H1 (cell line): Measurements from ENCODE around the gene CCL8. TPM values are rescaled to one million over a fixed set of nuclear protein-coding genes. Genes with fewer than 3 reads are reported as not detected.

Source experiments
- CTCF ChIA-PET: fragments of 300-600 bp; sonication (Branson Sonifier 250); formaldehyde crosslinking; loops from one replicate; lab custom pipeline; 2021; ENCODE audit not compliant: partially characterized antibody; lab: Charles Lee
- POLR2A ChIA-PET: fragments of 300-600 bp; sonication (Branson Sonifier 250); formaldehyde crosslinking; loops from one replicate; lab custom pipeline; 2021; ENCODE audit warnings: inconsistent platforms; ENCODE audit not compliant: partially characterized antibody; lab: Charles Lee
- DNase-seq, 2 experiments: peaks; one replicate each; pipeline versions ENCODE4 v3.0.0 to v3.0.0-alpha.2; 2010 to 2022; ENCODE audit warnings: low spot score in 2 of 2, low read depth in 1 of 2, mixed read lengths in 1 of 2
- FAIRE-seq: peaks from 2 replicates; lab custom pipeline; 2011; peaks lifted over from hg19 to GRCh38; lab: Jason Lieb, UNC
- H2AFZ ChIP-seq: 2 replicates; pipeline ENCODE4 v1.8.1; 2012; ENCODE audit warnings: low read length, inconsistent platforms
- H2AK5ac ChIP-seq: 2 replicates; pipeline ENCODE4 v1.6.1; 2013; ENCODE audit warnings: low read depth, low read length
- H2BK120ac ChIP-seq: replicated peaks from 2 replicates; pipeline ENCODE3; 2013; ENCODE audit warnings: low read depth, low read length, inconsistent platforms
- H2BK12ac ChIP-seq: 2 replicates; pipeline ENCODE4 v1.6.1; 2013; ENCODE audit warnings: low read depth, low read length
- H2BK15ac ChIP-seq: 2 replicates; pipeline ENCODE4 v1.6.1; 2013; ENCODE audit warnings: low read length
- H2BK20ac ChIP-seq: 2 replicates; pipeline ENCODE4 v1.6.1; 2013; ENCODE audit warnings: low read length
- H2BK5ac ChIP-seq: 2 replicates; pipeline ENCODE4 v1.6.1; 2013; ENCODE audit warnings: low read depth, low read length
- H3K14ac ChIP-seq: 2 replicates; pipeline ENCODE4 v1.6.1; 2013; ENCODE audit warnings: inconsistent platforms; ENCODE audit not compliant: insufficient read length
- H3K18ac ChIP-seq: 2 replicates; pipeline ENCODE4 v1.6.1; 2013; ENCODE audit warnings: low read length; ENCODE audit errors: extremely low read depth
- H3K23ac ChIP-seq: 2 replicates; pipeline ENCODE4 v1.6.1; 2013; ENCODE audit warnings: inconsistent platforms; ENCODE audit not compliant: insufficient read length
- H3K23me2 ChIP-seq: 2 replicates; pipeline ENCODE4 v1.6.1; 2013; ENCODE audit warnings: low read depth, low read length
- H3K27ac ChIP-seq: 2 replicates; pipeline ENCODE4 v1.6.1; 2011; ENCODE audit warnings: low read depth, low read length, inconsistent platforms
- H3K27me3 ChIP-seq, 4 experiments: replicated peaks in 1 of 4; 1 replicate in 1 of 4; 2 replicates in 3 of 4; pipeline versions ENCODE4 v1.6.1 to v1.8.1; 2011 to 2013; ENCODE audit warnings: low read length in 3 of 4, mild to moderate bottlenecking in 3 of 4, inconsistent platforms in 2 of 4, mixed read lengths in 2 of 4, moderate library complexity in 1 of 4; ENCODE audit not compliant: control insufficient read depth in 3 of 4, insufficient read depth in 3 of 4; ENCODE audit errors: extremely low read depth in 1 of 4
- H3K36me3 ChIP-seq, 4 experiments: 2 replicates each; pipeline versions ENCODE4 v1.6.1 to v1.8.1; 2011 to 2013; ENCODE audit warnings: mild to moderate bottlenecking in 4 of 4, low read length in 3 of 4, moderate library complexity in 2 of 4, control low read depth in 1 of 4, inconsistent platforms in 1 of 4; ENCODE audit not compliant: insufficient read depth in 4 of 4, control insufficient read depth in 2 of 4
- H3K4ac ChIP-seq: replicated peaks from 2 replicates; pipeline ENCODE3; 2013; ENCODE audit warnings: low read length, low read depth, mixed read lengths, inconsistent platforms; ENCODE audit not compliant: insufficient read length
- H3K4me1 ChIP-seq, 4 experiments: replicated peaks in 1 of 4; 1 replicate in 1 of 4; 2 replicates in 3 of 4; pipeline versions ENCODE4 v1.6.1 to v1.8.1; 2011 to 2013; ENCODE audit warnings: low read length in 3 of 4, inconsistent platforms in 2 of 4, mixed read lengths in 1 of 4; ENCODE audit not compliant: insufficient read depth in 4 of 4, control insufficient read depth in 3 of 4
- H3K4me2 ChIP-seq, 2 experiments: 2 replicates each; pipeline versions ENCODE4 v1.6.1 to v1.8.1; 2011 to 2013; ENCODE audit warnings: low read depth in 2 of 2, low read length in 2 of 2, control low read depth in 1 of 2, inconsistent platforms in 1 of 2, mild to moderate bottlenecking in 1 of 2; ENCODE audit not compliant: insufficient read depth in 1 of 2
- H3K4me3 ChIP-seq, 4 experiments: fragments of 200-600, 300-600 bp in 1 of 4; sonication (generic), shearing (Covaris generic), sonication (Bioruptor Twin) in 1 of 4; 2 replicates each; pipeline versions ENCODE4 v1.5.1 to v1.8.1; 2011 to 2016; ENCODE audit warnings: low read length in 4 of 4, low read depth in 3 of 4, control low read depth in 2 of 4, inconsistent platforms in 2 of 4, mild to moderate bottlenecking in 2 of 4, mixed read lengths in 1 of 4, moderate library complexity in 1 of 4; ENCODE audit not compliant: insufficient read depth in 2 of 4; ENCODE audit errors: extremely low read depth in 1 of 4
- H3K56ac ChIP-seq: replicated peaks from 2 replicates; pipeline ENCODE3; 2013; ENCODE audit warnings: low read depth, mild to moderate bottlenecking, mixed read lengths, low read length, inconsistent platforms; ENCODE audit not compliant: insufficient read length
- H3K79me1 ChIP-seq: 2 replicates; pipeline ENCODE4 v1.6.1; 2013; ENCODE audit warnings: low read depth, low read length, control low read depth
- H3K79me2 ChIP-seq, 2 experiments: 2 replicates each; pipeline versions ENCODE4 v1.6.1 to v1.8.1; 2012 to 2013; ENCODE audit warnings: low read length in 2 of 2, mild to moderate bottlenecking in 2 of 2, inconsistent platforms in 1 of 2; ENCODE audit not compliant: insufficient read depth in 2 of 2, control insufficient read depth in 1 of 2
- H3K9ac ChIP-seq, 4 experiments: replicated peaks in 1 of 4; 1 replicate in 1 of 4; 2 replicates in 3 of 4; pipeline versions ENCODE4 v1.6.1 to v1.8.1; 2011 to 2013; ENCODE audit warnings: low read depth in 3 of 4, low read length in 3 of 4, control low read depth in 2 of 4, mild to moderate bottlenecking in 2 of 4, moderate library complexity in 2 of 4, inconsistent platforms in 1 of 4; ENCODE audit errors: extremely low read depth in 1 of 4
- H3K9me3 ChIP-seq, 2 experiments: 2 replicates each; pipeline versions ENCODE4 v1.6.1 to v1.8.1; 2012 to 2013; ENCODE audit warnings: mild to moderate bottlenecking in 2 of 2, moderate library complexity in 2 of 2, control low read depth in 1 of 2, inconsistent platforms in 1 of 2, low read depth in 1 of 2, low read length in 1 of 2, mixed read lengths in 1 of 2; ENCODE audit not compliant: insufficient read depth in 2 of 2
- H4K20me1 ChIP-seq, 2 experiments: replicated peaks in 1 of 2; 2 replicates each; pipeline versions ENCODE3 to v1.8.1; 2011 to 2013; ENCODE audit warnings: inconsistent platforms in 2 of 2, low read length in 2 of 2, mild to moderate bottlenecking in 1 of 2; ENCODE audit not compliant: insufficient read depth in 2 of 2, control insufficient read depth in 1 of 2
- H4K5ac ChIP-seq: 2 replicates; pipeline ENCODE4 v1.6.1; 2013; ENCODE audit warnings: low read length, low read depth, mixed read lengths, inconsistent platforms; ENCODE audit not compliant: insufficient read length
- H4K8ac ChIP-seq: 2 replicates; pipeline ENCODE4 v1.8.0; 2013; ENCODE audit warnings: mild to moderate bottlenecking, moderate library complexity, low read length, inconsistent platforms; ENCODE audit not compliant: insufficient read depth; ENCODE audit errors: extremely low read depth
- H4K91ac ChIP-seq: replicated peaks from 2 replicates; pipeline ENCODE3; 2013; ENCODE audit warnings: low read length, mixed read lengths, inconsistent platforms; ENCODE audit not compliant: insufficient read length
- BACH1 ChIP-seq: IDR thresholded peaks from 2 replicates; pipeline ENCODE4 v1.6.1; 2012; ENCODE audit warnings: low read length, improper control_type of control experiment
- BCL11A ChIP-seq, 2 experiments: IDR thresholded peaks; one replicate each; pipeline ENCODE4 v1.6.1; 2011; ENCODE audit warnings: low read depth in 2 of 2, low read length in 2 of 2, mild to moderate bottlenecking in 2 of 2
- CEBPB ChIP-seq: IDR thresholded peaks from 2 replicates; pipeline ENCODE4 v1.6.1; 2012; ENCODE audit warnings: low read depth, low read length
- JUN ChIP-seq: IDR thresholded peaks from 2 replicates; pipeline ENCODE4 v1.6.1; 2011; ENCODE audit warnings: low read depth, mild to moderate bottlenecking, improper control_type of control experiment, low read length
- MAFK ChIP-seq: IDR thresholded peaks from 2 replicates; pipeline ENCODE4 v1.6.1; 2012; ENCODE audit warnings: low read depth, mild to moderate bottlenecking, improper control_type of control experiment, low read length
- PHF8 ChIP-seq: fragments of 200-600 bp; sonication (generic); conservative IDR thresholded peaks from 2 replicates; pipeline ENCODE4 v1.7.1; 2012; ENCODE audit warnings: low read depth, mild to moderate bottlenecking, inconsistent platforms, low read length, moderate library complexity
- SIRT6 ChIP-seq: IDR thresholded peaks from one replicate; pipeline ENCODE4 v1.7.1; 2012; ENCODE audit warnings: low read length, inconsistent platforms
- SP2 ChIP-seq: IDR thresholded peaks from 2 replicates; pipeline ENCODE4 v1.6.1; 2012; ENCODE audit warnings: mild to moderate bottlenecking, low read length, inconsistent platforms
- SP4 ChIP-seq: IDR thresholded peaks from 2 replicates; pipeline ENCODE4 v1.6.1; 2012; ENCODE audit warnings: low read length, inconsistent platforms
- SRF ChIP-seq: IDR thresholded peaks from 2 replicates; pipeline ENCODE4 v1.6.1; 2011; ENCODE audit warnings: mild to moderate bottlenecking, low read depth, low read length, moderate library complexity
- SUZ12 ChIP-seq: fragments of 200-600 bp; sonication (generic); IDR thresholded peaks from 2 replicates; pipeline ENCODE4 v1.6.1; 2012; ENCODE audit warnings: mild to moderate bottlenecking, inconsistent platforms, low read length, moderate library complexity, mixed read lengths
- YY1 ChIP-seq: IDR thresholded peaks from 2 replicates; pipeline ENCODE4 v1.6.1; 2011; ENCODE audit warnings: low read depth, mild to moderate bottlenecking, low read length
- WGBS, 2 experiments: shearing (Covaris generic) in 1 of 2; methylation state at CpG; one replicate each; pipeline versions ENCODE4 v1.1.6 to v1.1.7; 2013 to 2015; ENCODE audit warnings: low lambda C conversion rate in 2 of 2, mixed read lengths in 2 of 2, inconsistent platforms in 1 of 2, low coverage in 1 of 2, missing lambda C conversion rate in 1 of 2; ENCODE audit not compliant: insufficient replicate concordance in 2 of 2, insufficient coverage in 1 of 2, insufficient read length in 1 of 2; ENCODE audit errors: extremely low coverage in 1 of 2, missing lambda C conversion rate in 1 of 2; 5-methylcytosine and 5-hydroxymethylcytosine counted together
- polyA plus RNA-seq, 7 experiments: library from polyadenylated mRNA; depleted of rRNA in 3 of 7; stranded (reverse) in 5 of 7; unstranded in 2 of 7; fragments of >200 nt in 5 of 7; fragments of 200-250 nt in 2 of 7; gene quantifications; 1 replicate in 5 of 7; 2 replicates in 1 of 7; 4 replicates in 1 of 7; pipeline versions ENCODE4 v1.2.1 to v1.2.3, GENCODE V29; 2011 to 2013; ENCODE audit warnings: missing spikeins in 2 of 7, mixed read lengths in 2 of 7
- total RNA-seq: library from RNA; stranded (reverse); fragmentation: NEBNext Ultra II Directional; extraction: Animal tissue kit (Norgen Biotek cat#: 25700); gene quantifications from 2 replicates; pipeline ENCODE4 v1.2.1, GENCODE V29; 2021
- TF ChIP-seq, protein P1 (sequence below), 3 experiments: IDR thresholded peaks; 1 replicate in 2 of 3; 2 replicates in 1 of 3; pipeline versions ENCODE4 v1.5.1 to v1.6.1; 2011; ENCODE audit warnings: low read length in 3 of 3, mild to moderate bottlenecking in 3 of 3, inconsistent platforms in 2 of 3, low read depth in 1 of 3, moderate library complexity in 1 of 3; ENCODE audit not compliant: insufficient read depth in 1 of 3; ENCODE audit errors: control extremely low read depth in 1 of 3

The CCL8 gene
- total and polyA plus RNA-seq, 2 of the 8 experiments (the other 6 are each of a cell fraction or from before 2014, with no cell fraction given): not detected

- no peak overlapping the region for H2AFZ ChIP-seq
- H3K23me2 ChIP-seq: no peaks in the 10 kb centered on the region
- ChIA-PET CTCF (interaction anchor here (1.3 to 13.3 kb wide), 5 partner anchors 9 to 524 kb away, joined by 3 to 210 read pairs (median 6); partner anchors contain the start of genes CCL1, CCL13 and CCL8), POLR2A (no interaction called here)
- no peak overlapping the region for H3K4me2 ChIP-seq
- no peak overlapping the region for H3K23ac ChIP-seq
- H3K18ac ChIP-seq: no peak overlapping the region
- H3K4me1 ChIP-seq: no peaks in the 10 kb centered on the region
- FAIRE-seq (no peak), DNase-seq (no peak)
- H2AK5ac ChIP-seq: no peak overlapping the region
- no peak overlapping the region for H3K56ac ChIP-seq
- peaks cover 0 to 3% (median 3%) of the 10 kb centered on the region in 4 experiments; a peak in 4 of 7 replicates for H3K27me3 ChIP-seq
- no peak overlapping the region for H2BK15ac ChIP-seq
- no peak overlapping the region for H3K4ac ChIP-seq
- no peak overlapping the region for H3K9ac ChIP-seq
- H3K4me3 ChIP-seq: no peak overlapping the region
- no peak overlapping the region for H4K5ac ChIP-seq
- no peaks in the 10 kb centered on the region for H3K9me3 ChIP-seq
- H2BK12ac ChIP-seq: no peak overlapping the region
- H2BK20ac ChIP-seq: no peak overlapping the region
- H3K36me3 ChIP-seq: no peaks in the 10 kb centered on the region
- H2BK120ac ChIP-seq: no peak overlapping the region
- no peak overlapping the region for H2BK5ac ChIP-seq
- H4K20me1 ChIP-seq: no peaks in the 10 kb centered on the region
- no peak overlapping the region for H4K91ac ChIP-seq
- H3K14ac ChIP-seq: no peak overlapping the region
- no peaks in the 10 kb centered on the region for H3K79me2 ChIP-seq
- 93% methylated on average over 2 of the region's 2 CpGs; no CpG with 5 or more reads in 1 of the 2 experiments for WGBS, 2 experiments
- no peak overlapping the region for H3K27ac ChIP-seq
- no peaks in the 10 kb centered on the region for H3K79me1 ChIP-seq
- no peak overlapping the region for H4K8ac ChIP-seq
- TF ChIP-seq SRF (no peak), SUZ12 (no peak), SP4 (no peak), SP2 (no peak), JUN (no peak), BACH1 (no peak), CEBPB (no peak), SIRT6 (no peak), YY1 (no peak), BCL11A (IDR thresholded peaks at IDR 0.05; ENCODE audit: low read depth in 2 of 2, low read length in 2 of 2) (no peak), MAFK (no peak), PHF8 (no peak)
- TF ChIP-seq, protein P1, sequence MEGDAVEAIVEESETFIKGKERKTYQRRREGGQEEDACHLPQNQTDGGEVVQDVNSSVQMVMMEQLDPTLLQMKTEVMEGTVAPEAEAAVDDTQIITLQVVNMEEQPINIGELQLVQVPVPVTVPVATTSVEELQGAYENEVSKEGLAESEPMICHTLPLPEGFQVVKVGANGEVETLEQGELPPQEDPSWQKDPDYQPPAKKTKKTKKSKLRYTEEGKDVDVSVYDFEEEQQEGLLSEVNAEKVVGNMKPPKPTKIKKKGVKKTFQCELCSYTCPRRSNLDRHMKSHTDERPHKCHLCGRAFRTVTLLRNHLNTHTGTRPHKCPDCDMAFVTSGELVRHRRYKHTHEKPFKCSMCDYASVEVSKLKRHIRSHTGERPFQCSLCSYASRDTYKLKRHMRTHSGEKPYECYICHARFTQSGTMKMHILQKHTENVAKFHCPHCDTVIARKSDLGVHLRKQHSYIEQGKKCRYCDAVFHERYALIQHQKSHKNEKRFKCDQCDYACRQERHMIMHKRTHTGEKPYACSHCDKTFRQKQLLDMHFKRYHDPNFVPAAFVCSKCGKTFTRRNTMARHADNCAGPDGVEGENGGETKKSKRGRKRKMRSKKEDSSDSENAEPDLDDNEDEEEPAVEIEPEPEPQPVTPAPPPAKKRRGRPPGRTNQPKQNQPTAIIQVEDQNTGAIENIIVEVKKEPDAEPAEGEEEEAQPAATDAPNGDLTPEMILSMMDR (IDR thresholded peaks at IDR 0.05; ENCODE audit: control extremely low read depth in 1 of 3, insufficient read depth in 1 of 3, low read depth in 1 of 3, low read length in 3 of 3): no peak
Observed at GRCh38 chr17:34303606-34304005, 15.6 kb upstream of the CCL8 start.
